T-helper 17 cell (primary cell): ENCODE results near the gene ASAP3. TPM values are rescaled to one million over a fixed set of nuclear protein-coding genes. Genes with fewer than 3 reads are reported as not detected.
"Not testable (repeated sequence)": the region's sequence is repeated elsewhere in the genome, so short reads cannot be mapped to it uniquely, and the experiment has no call there.

Experiments
- ATAC-seq: fragments of 150-1000 bp; cut with Tn5 transposase; 2 replicates; pipeline ENCODE4 v1.10.0; 2021; ENCODE audit warnings: mild to moderate bottlenecking, moderate library complexity
- DNase-seq, 3 donors: peaks; one replicate each; pipeline versions ENCODE4 v3.0.0 to v3.0.0-alpha.2; 2020 to 2021
- H3K9me3 ChIP-seq: one replicate; pipeline ENCODE4 v1.7.0; 2013; ENCODE audit warnings: low read length, mild to moderate bottlenecking; ENCODE audit not compliant: control insufficient read depth, poor library complexity, severe bottlenecking
- H3K27ac Mint-ChIP-seq: one replicate; pipeline ENCODE4 v1.8.0; 2022; ENCODE audit warnings: mild to moderate bottlenecking, moderate library complexity, mixed read lengths
- H3K27me3 Mint-ChIP-seq: one replicate; pipeline ENCODE4 v1.8.0; 2022; ENCODE audit warnings: mixed read lengths
- H3K36me3 Mint-ChIP-seq: one replicate; pipeline ENCODE4 v1.8.0; 2022; ENCODE audit warnings: low read depth, mixed read lengths
- H3K4me1 Mint-ChIP-seq: one replicate; pipeline ENCODE4 v1.8.0; 2022; ENCODE audit warnings: mild to moderate bottlenecking, mixed read lengths
- H3K4me3 Mint-ChIP-seq: one replicate; pipeline ENCODE4 v1.8.0; 2022; ENCODE audit warnings: mild to moderate bottlenecking, moderate library complexity, mixed read lengths
- total RNA-seq, 4 donors: library from RNA in 2 of 4; stranded (reverse) in 2 of 4; gene quantifications; one replicate each; pipeline ENCODE4 v1.2.3 and lab custom pipeline; 2022 to 2026

Gene ASAP3
- total RNA-seq, 2 donors from 2014 or later = 1.5 to 6.4 TPM

DNA sequence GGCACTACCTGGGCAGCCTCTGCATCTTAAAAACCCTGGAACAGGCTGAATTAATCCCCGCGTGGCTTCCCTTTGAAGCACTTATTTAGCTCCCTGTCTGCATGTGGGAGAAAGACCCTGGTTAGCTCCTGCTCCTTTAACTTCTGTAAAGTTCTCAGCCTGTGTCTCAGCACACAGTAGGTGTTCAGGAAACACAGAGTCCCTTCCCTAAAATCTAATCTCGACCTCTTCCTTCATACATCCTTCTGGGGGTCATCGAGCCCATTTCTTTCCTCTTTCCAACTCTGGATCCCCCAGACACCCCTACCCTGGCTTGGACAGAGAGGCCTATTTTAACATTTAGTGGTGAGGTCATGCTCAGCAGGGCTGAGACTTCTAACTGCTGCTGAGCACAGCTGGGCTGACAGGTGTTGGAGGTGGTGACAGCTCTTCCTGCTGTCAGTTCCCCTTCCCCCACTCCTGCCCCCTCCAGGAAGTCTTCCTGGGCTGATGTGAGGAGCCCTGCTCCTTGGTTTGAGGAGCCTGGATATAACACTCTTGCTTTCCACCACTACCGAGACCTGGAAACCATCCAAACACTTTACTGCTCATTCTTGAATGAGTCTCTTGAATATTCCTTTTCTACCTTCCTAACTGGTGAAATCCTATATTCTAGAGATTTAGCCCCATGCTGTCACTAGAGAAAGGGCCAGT, 41.7 kb upstream of the ASAP3 start:
- H3K36me3 Mint-ChIP-seq = no peaks in the 10 kb centered on the region
- H3K27me3 Mint-ChIP-seq = no peaks in the 10 kb centered on the region
- peaks cover 55% of the 10 kb centered on the region for H3K4me1 Mint-ChIP-seq
- H3K4me3 Mint-ChIP-seq = peak overlapping the region; percentile 89
- peak overlapping the region; percentile 96 for H3K27ac Mint-ChIP-seq
- H3K9me3 ChIP-seq = no peaks in the 10 kb centered on the region
- ATAC-seq (no peak), DNase-seq (no peak)

DNA sequence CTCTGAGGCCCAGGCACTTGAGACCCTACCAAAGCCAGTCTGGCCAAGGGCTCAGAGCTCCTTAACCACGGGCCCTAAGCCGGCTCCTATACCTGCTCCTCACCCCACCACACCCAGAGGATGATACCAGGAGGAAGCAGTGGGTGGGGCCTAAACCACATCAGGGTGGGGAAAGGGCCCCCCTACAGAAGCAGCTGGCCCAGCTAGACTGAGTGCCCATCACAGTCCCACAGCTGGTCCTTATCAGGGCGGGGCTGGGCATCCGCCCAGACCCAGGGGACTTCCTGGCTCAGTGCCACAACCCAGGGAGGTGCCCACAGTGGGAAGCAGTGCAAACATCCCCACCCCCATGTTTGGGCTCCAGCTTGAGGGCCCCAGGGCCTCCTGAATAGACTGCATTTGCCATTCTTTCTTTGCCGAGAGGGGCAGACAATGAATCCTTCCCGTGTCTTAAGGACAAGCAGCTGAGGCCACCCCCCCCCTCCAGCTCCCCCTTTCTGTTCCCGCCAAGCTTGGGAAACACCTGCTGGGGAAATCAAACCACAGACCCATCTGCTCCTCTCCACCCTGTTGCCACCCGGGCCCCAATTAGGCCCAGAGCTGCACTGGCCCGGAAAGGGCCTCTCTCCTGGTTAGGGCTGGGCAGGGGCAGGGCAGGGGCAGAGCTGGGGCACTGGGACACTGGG, 40.9 kb upstream of the ASAP3 start:
- H3K4me1 Mint-ChIP-seq = peaks cover 52% of the 10 kb centered on the region
- H3K27ac Mint-ChIP-seq = peak overlapping the region; percentile 96
- peak overlapping the region; percentile 89 for H3K4me3 Mint-ChIP-seq
- H3K27me3 Mint-ChIP-seq = no peaks in the 10 kb centered on the region
- H3K9me3 ChIP-seq = no peaks in the 10 kb centered on the region
- ATAC-seq = peak; percentile 52
- H3K36me3 Mint-ChIP-seq = no peaks in the 10 kb centered on the region
- peak in 2 of 3 donors; percentile 16 to 24 for DNase-seq

DNA sequence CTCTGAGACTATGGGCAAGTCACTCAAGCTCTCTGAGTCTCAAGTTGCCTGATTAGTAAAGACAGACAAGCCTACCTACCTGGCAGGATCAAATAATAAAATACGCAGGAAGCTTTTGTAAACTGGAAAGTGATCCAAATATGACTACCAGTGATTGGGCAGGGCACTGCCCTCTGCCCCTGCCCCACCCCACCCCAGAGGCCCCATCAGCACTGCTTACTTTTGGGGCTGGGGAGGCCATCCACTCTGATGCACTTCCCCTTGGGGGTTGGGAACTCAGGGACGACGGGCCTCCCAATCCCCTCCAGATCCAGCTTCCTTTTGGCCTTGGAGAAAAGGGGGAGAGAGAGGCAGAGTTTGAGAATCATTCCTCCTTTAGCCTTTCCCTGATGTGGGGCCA, 40.2 kb upstream of the ASAP3 start:
- no peaks in the 10 kb centered on the region for H3K9me3 ChIP-seq
- Mint-ChIP-seq H3K4me1 (peaks cover 46% of the 10 kb centered on the region), H3K27me3 (no peaks in the 10 kb centered on the region), H3K27ac (peak overlapping the region; percentile 96), H3K36me3 (no peaks in the 10 kb centered on the region), H3K4me3 (peak overlapping the region; percentile 89)
- ATAC-seq (no peak), DNase-seq (no peak)

DNA sequence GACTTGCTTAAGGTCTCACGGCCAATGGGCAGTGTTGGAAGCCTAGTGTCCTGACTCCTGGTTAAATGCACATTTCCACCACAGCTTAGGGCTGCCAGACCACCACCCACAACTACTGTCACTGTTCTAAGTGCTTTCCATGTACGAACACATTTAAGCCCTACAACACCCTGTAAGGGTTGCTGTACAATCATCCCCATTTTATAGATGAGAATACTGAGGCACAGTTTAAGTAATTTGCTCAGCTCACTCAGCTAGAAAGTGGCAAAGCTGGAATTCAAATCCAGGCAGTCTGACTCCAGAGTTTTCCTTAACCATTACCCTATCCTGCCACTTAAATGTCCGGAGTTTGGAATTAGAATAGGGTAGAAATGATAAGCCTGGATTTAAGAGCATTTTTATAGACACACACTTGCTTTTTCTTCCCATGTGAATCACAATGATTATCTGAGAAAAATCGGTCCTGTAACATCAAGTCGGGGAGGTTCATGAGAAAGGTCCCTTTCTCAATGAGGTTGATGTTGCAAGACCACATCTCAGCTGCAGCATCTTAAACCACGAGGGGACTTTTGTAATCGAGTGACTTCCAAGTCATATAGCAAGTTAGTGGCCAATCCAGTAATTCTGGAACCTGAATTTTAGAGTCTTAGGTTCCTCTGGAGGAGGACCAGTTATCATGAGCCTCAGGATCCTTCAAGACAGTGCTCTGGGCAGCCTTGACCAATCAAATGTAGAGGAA, 38.4 kb upstream of the ASAP3 start:
- no peaks in the 10 kb centered on the region for H3K27me3 Mint-ChIP-seq
- ATAC-seq (no peak), DNase-seq (no peak)
- peaks cover 2% of the 10 kb centered on the region for H3K36me3 Mint-ChIP-seq
- H3K4me1 Mint-ChIP-seq = peaks cover 32% of the 10 kb centered on the region
- peak overlapping the region; percentile 96 for H3K27ac Mint-ChIP-seq
- H3K4me3 Mint-ChIP-seq = no peak overlapping the region
- no peaks in the 10 kb centered on the region for H3K9me3 ChIP-seq

DNA sequence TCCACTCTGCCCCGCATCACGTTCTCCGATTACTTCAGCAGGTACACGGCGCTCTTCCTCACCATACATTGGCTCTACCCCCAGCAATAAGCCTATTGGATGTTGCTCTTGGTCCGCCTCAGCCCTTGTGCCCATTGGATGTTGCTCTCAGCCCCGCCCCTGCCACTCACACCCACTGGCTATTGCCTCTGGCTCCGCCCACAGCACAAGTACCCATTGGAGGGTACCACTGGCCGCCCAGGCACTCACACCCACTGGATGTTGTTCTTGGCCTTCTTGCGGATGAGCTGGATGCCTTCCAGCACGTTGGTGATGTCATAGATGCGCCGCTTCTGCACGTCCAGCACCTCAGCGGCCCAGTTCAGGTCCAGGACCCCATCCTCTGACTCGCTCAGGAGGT, 37.6 kb upstream of the ASAP3 start:
- no peak for ATAC-seq
- H3K27me3 Mint-ChIP-seq = no peaks in the 10 kb centered on the region
- no peak for DNase-seq
- no peak overlapping the region for H3K4me3 Mint-ChIP-seq
- no peaks in the 10 kb centered on the region for H3K9me3 ChIP-seq
- H3K36me3 Mint-ChIP-seq = peaks cover 2% of the 10 kb centered on the region
- peaks cover 26% of the 10 kb centered on the region for H3K4me1 Mint-ChIP-seq
- peak overlapping the region; percentile 53 for H3K27ac Mint-ChIP-seq

DNA sequence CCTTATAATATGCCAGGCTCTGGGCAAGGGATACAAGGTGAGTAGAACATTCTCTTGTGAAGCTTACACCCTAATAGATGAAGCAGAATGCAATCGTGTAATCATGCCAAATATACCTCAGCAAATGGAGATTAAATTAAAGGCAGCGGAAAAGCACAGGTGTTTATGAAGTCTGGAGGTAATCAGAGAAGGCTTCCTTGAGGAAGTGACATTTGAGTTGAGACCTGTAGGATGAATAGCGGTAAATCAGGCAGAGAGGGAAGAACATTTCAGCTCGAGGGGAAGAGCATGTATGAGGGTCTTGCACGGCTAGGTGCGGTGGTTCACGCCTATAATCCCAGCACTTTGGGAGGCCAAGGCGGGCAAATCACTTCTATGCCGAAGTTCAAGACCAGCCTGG, 33.6 kb upstream of the ASAP3 start:
- no peaks in the 10 kb centered on the region for H3K27me3 Mint-ChIP-seq
- no peak overlapping the region for H3K27ac Mint-ChIP-seq
- no peaks in the 10 kb centered on the region for H3K9me3 ChIP-seq
- peaks cover 2% of the 10 kb centered on the region for H3K36me3 Mint-ChIP-seq
- DNase-seq = no peak
- ATAC-seq = no peak
- no peak overlapping the region for H3K4me3 Mint-ChIP-seq
- H3K4me1 Mint-ChIP-seq = peaks cover 13% of the 10 kb centered on the region

DNA sequence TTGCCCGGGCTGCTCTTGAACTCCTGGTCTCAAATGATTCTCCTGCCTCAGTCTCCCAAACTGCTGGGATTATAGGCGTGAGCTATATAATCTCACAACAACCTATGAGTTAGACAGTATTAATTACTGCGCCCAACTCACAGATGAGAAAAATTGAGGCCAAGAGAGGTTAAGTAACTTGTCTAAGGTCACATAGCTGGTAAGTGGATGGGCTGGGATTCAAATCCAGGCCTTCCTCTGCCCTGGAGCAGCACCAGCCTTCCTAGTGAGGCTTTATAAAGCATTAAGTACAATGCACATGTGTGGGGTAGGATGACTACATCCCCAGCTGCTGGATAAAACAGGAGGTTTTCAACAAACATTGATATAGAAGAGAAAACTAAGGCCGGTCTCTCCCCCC, 31.9 kb upstream of the ASAP3 start:
- no peak overlapping the region for H3K4me3 Mint-ChIP-seq
- ATAC-seq = no peak
- H3K27me3 Mint-ChIP-seq = no peaks in the 10 kb centered on the region
- H3K4me1 Mint-ChIP-seq = peaks cover 10% of the 10 kb centered on the region
- DNase-seq = no peak
- peaks cover 2% of the 10 kb centered on the region for H3K36me3 Mint-ChIP-seq
- no peaks in the 10 kb centered on the region for H3K9me3 ChIP-seq
- H3K27ac Mint-ChIP-seq = no peak overlapping the region

DNA sequence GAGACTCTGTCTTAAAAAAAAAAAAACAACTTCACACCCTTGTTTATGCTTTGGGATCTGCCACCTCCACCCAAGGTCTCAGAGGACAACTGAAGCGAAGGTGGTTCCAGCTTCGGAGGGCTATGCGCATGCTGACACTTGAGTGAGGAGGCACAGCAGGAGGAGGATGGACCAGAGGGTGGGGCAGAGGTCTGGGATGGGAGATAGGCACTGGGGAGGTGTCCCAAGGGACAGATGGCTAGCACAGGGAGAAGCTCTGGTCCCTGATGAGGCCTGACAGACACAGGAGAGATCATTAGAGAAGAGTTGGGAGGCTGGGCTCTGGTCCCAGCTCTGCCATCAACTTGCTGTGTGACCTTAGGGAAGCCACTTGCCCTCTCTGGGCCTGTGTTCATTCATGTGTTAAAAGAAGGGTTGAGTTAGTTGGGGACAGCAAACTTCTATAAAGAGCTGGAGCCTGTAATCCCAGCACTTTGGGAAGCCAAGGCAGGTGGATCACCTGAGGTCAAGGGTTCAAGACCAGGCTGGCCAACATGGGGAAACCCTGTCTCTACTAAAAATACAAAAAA, 30.2 kb upstream of the ASAP3 start:
- peaks cover 14% of the 10 kb centered on the region for H3K4me1 Mint-ChIP-seq
- no peak overlapping the region for H3K4me3 Mint-ChIP-seq
- peak overlapping the region; percentile 45 for H3K27ac Mint-ChIP-seq
- DNase-seq (no peak), ATAC-seq (no peak)
- H3K36me3 Mint-ChIP-seq = peaks cover 5% of the 10 kb centered on the region
- no peaks in the 10 kb centered on the region for H3K27me3 Mint-ChIP-seq
- no peaks in the 10 kb centered on the region for H3K9me3 ChIP-seq

DNA sequence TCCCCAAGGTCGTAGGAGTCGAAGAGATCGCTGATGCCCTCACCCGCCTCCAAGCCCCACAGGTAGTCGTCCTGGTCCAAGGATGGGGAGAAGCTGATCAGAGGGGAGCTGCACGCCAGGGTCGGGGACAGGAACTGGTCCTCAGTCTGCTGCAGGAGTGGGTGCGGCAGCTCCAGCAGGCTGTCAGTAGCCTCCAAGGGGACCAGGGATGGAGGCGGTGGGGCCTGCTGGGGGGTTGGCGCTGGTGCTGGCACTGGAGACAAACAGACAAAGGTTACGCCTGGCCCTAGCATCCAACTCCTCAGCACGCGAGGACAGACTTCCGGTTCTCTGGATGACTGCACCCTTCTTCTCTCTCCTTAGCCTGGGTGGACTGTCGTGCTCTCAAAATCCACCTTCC, 25.9 kb upstream of the ASAP3 start:
- Mint-ChIP-seq H3K27me3 (no peaks in the 10 kb centered on the region), H3K4me3 (no peak overlapping the region), H3K4me1 (peaks cover 12% of the 10 kb centered on the region), H3K36me3 (peaks cover 3% of the 10 kb centered on the region), H3K27ac (no peak overlapping the region)
- DNase-seq (no peak), ATAC-seq (no peak)
- H3K9me3 ChIP-seq = no peaks in the 10 kb centered on the region

DNA sequence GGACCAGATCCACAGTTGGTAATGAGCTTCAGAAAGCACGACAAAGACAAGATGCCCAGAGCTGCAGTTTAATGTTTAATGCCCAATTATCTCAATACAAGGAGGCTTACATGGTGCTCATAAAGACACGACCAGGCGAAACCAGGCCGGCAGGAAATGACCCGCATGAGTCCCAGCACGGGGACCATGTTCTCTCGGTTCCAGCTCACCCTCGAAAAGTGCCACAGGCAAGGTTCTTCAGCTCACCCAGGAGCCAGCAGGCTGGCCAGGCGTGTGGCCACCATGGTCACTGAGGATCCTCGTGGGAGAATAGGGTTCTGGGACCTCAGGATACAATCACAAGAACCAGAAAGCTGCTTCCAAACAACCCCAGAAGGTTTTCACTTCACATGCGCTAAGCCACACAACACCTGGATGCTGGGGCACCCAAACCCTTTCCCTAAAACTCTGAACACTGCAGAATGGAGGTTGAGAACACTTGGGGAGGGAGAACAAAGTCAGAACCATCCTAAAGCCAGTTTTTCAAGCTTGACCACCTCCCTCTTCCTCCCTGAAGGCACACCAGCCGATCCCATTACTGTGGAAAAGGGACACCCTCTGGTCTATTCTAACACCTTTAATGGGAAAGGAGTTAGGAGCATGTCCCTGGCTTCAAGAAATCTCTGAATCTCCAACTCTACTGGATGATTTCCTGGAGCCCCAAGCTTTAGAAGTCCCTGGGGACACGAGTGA, 22.6 kb upstream of the ASAP3 start:
- ATAC-seq (no peak), DNase-seq (no peak)
- H3K4me1 Mint-ChIP-seq = peaks cover 9% of the 10 kb centered on the region
- H3K27me3 Mint-ChIP-seq = no peaks in the 10 kb centered on the region
- no peaks in the 10 kb centered on the region for H3K9me3 ChIP-seq
- no peak overlapping the region for H3K4me3 Mint-ChIP-seq
- H3K27ac Mint-ChIP-seq = no peak overlapping the region
- H3K36me3 Mint-ChIP-seq = peaks cover 3% of the 10 kb centered on the region

DNA sequence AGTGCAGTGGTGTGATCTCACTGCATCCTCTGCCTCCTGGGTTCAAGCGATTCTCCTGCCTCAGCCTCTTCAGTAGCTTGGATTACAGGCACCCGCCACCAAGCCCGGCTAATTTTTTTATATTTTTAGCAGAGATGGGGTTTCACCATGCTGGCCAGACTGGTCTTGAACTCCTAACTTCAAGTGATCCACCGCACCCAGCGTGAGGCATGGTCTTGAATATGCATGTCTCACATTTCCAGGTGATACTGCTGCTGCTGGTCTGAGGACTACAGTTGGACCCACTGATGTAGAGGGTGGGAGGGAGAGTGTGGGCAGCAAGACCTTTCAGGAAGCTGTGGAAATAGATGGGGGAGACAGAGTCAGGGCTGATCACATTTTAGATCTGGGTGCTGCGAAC, 21.9 kb upstream of the ASAP3 start:
- DNase-seq = no peak
- Mint-ChIP-seq H3K27ac (no peak overlapping the region), H3K4me3 (no peak overlapping the region), H3K4me1 (peaks cover 6% of the 10 kb centered on the region), H3K27me3 (no peaks in the 10 kb centered on the region), H3K36me3 (peaks cover 3% of the 10 kb centered on the region)
- H3K9me3 ChIP-seq = no peaks in the 10 kb centered on the region
- no peak for ATAC-seq

DNA sequence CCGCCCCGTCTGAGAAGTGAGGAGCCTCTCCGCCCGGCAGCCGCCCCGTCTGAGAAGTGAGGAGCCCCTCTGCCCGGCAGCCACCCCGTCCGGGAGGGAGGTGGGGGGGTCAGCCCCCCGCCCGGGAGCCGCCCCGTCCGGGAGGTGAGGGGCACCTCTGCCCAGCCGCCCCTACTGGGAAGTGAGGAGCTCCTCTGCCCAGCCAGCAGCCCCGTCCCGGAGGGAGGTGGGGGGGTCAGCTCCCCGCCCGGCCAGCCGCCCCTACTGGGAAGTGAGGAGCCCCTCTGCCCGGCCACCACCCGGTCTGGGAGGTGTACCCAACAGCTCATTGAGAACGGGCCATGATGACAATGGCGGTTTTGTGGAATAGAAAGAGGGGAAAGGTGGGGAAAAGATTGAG, 20.2 kb upstream of the ASAP3 start:
- not testable (repeated sequence) for H3K4me3 Mint-ChIP-seq, H3K36me3 Mint-ChIP-seq, H3K9me3 ChIP-seq, DNase-seq, H3K27ac Mint-ChIP-seq, H3K27me3 Mint-ChIP-seq, H3K4me1 Mint-ChIP-seq, ATAC-seq

DNA sequence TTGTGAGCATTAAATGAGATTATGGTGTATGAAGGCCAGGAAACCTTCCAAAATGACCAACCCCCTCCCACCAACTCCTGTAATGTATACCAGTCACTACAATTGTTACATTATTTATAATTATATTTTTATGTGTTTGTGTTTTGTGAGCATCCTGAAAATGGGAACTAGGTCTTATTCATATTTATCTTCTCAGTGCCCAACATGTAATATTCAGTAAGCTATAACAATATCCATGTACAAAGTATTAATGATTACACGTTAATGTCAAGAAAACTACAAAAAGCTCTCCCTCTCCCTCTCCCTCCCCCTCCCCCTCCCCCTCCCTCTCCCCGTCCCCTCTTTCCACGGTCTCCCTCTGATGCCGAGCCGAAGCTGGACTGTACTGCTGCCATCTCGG, 19.0 kb upstream of the ASAP3 start:
- Mint-ChIP-seq H3K4me1 (peaks cover 2% of the 10 kb centered on the region), H3K27ac (no peak overlapping the region)
- DNase-seq = no peak

More for the DNA sequence above, 19.0 kb upstream of the ASAP3 start:
- no peaks in the 10 kb centered on the region for H3K9me3 ChIP-seq
- Mint-ChIP-seq H3K36me3 (no peaks in the 10 kb centered on the region), H3K4me3 (no peak overlapping the region), H3K27me3 (no peaks in the 10 kb centered on the region)
- ATAC-seq = no peak
